Measurements from ENCODE around the gene FARSA. TPM values are rescaled to one million over a fixed set of nuclear protein-coding genes. Genes with fewer than 3 reads are reported as not detected.

FARSA gene
- total RNA-seq, 6 experiments from 2014 or later, result 22.9 to 46.2 (median 29.0) TPM

GRCh38 chr19:12943437-12944044 is 10.0 kb upstream of the FARSA start:
- peaks cover 0 to 45% (median 15%) of the 10 kb centered on the region in 4 donors for H3K4me1 ChIP-seq
- H3K36me3 ChIP-seq, result peaks cover 7 to 67% (median 45%) of the 10 kb centered on the region in 4 donors
- WGBS (ENCODE audit: insufficient coverage, low coverage, low lambda C conversion rate, missing lambda C conversion rate), result 82% methylated on average over 16 of the region's 18 CpGs
- no peak overlapping the region for H3K4me3 ChIP-seq
- H3K9me3 ChIP-seq, result no peaks in the 10 kb centered on the region
- intact Hi-C loops (cut with DNase I), result no loop called here
- TF ChIP-seq POLR2A (IDR thresholded peaks at IDR 0.05) (no peak), CTCF (IDR thresholded peaks at IDR 0.05) (no peak)
- DNase-seq (no peak), ATAC-seq (no peak)
- no peaks in the 10 kb centered on the region for H3K27me3 ChIP-seq
- H3K27ac ChIP-seq, result no peak overlapping the region

GRCh38 chr19:12940897-12941296 is 7.4 kb upstream of the FARSA start:
- H3K4me1 ChIP-seq, result peaks cover 0 to 40% (median 11%) of the 10 kb centered on the region in 4 donors
- peak overlapping the region in 2 of 3 donors; percentile 94 to 97 for H3K4me3 ChIP-seq
- ATAC-seq (no peak), DNase-seq (no peak)
- TF ChIP-seq POLR2A (IDR thresholded peaks at IDR 0.05) (no peak), CTCF (IDR thresholded peaks at IDR 0.05) (no peak)
- intact Hi-C loops (cut with DNase I), result no loop called here
- WGBS (ENCODE audit: insufficient coverage, low coverage, low lambda C conversion rate, missing lambda C conversion rate), result 87% methylated on average over 2 of the region's 2 CpGs
- H3K36me3 ChIP-seq, result peaks cover 7 to 60% (median 40%) of the 10 kb centered on the region in 4 donors
- no peaks in the 10 kb centered on the region for H3K9me3 ChIP-seq
- no peak overlapping the region for H3K27ac ChIP-seq
- no peaks in the 10 kb centered on the region for H3K27me3 ChIP-seq

- DNase-seq (no peak), ATAC-seq (no peak)
- Histone ChIP-seq H3K4me3 (peak overlapping the region; percentile 94 to 100 (median 97)), H3K27me3 (no peaks in the 10 kb centered on the region), H3K27ac (peak overlapping the region in 1 of 3 donors; percentile 81), H3K4me1 (peaks cover 0 to 40% (median 11%) of the 10 kb centered on the region in 4 donors), H3K36me3 (peaks cover 7 to 59% (median 40%) of the 10 kb centered on the region in 4 donors), H3K9me3 (no peaks in the 10 kb centered on the region)
- TF ChIP-seq CTCF (IDR thresholded peaks at IDR 0.05) (no peak), POLR2A (IDR thresholded peaks at IDR 0.05) (no peak)
- intact Hi-C loops (cut with DNase I), result loop anchor here in 1 of 2 donors (10.0 kb wide), 1 partner anchor 55 kb away; the partner anchor contains the start of genes DNASE2 and KLF1
- 36% methylated on average over 4 of the region's 10 CpGs for WGBS (ENCODE audit: insufficient coverage, low coverage, low lambda C conversion rate, missing lambda C conversion rate)
Measured at GRCh38 chr19:12939975-12940423, 6.5 kb upstream of the FARSA start.

- peak in 1 of 3 donors; percentile 56 for DNase-seq
- peaks cover 0 to 42% (median 11%) of the 10 kb centered on the region in 4 donors for H3K4me1 ChIP-seq
- no peaks in the 10 kb centered on the region for H3K27me3 ChIP-seq
- intact Hi-C loops (cut with DNase I), result loop anchor here in 1 of 2 donors (10.0 kb wide), 1 partner anchor 54 kb away; the partner anchor contains the start of genes DNASE2 and KLF1
- H3K9me3 ChIP-seq, result no peaks in the 10 kb centered on the region
- peak overlapping the region; percentile 94 to 100 (median 97) for H3K4me3 ChIP-seq
- 0% methylated on average over 17 of the region's 54 CpGs for WGBS (ENCODE audit: insufficient coverage, low coverage, low lambda C conversion rate, missing lambda C conversion rate)
- ATAC-seq, result peak in 3 of 4 donors; percentile 2 to 7 (median 3)
- H3K36me3 ChIP-seq, result peaks cover 7 to 49% (median 33%) of the 10 kb centered on the region in 4 donors
- no peak for TF ChIP-seq CTCF (IDR thresholded peaks at IDR 0.05)
- TF ChIP-seq POLR2A (IDR thresholded peaks at IDR 0.05), result no peak
- peak overlapping the region; percentile 77 to 92 (median 81) for H3K27ac ChIP-seq
Measured at GRCh38 chr19:12938779-12939601, 5.5 kb upstream of the FARSA start.
